GM15510 (cell line): Measurements from ENCODE around the gene MAD1L1.

ENCODE experiments used
- POLR2A ChIP-seq: IDR thresholded peaks from 3 replicates; pipeline ENCODE4 v1.6.1; 2011; ENCODE audit warnings: borderline replicate concordance; ENCODE audit not compliant: insufficient read length; ENCODE audit errors: extremely low read depth

Gene MAD1L1

DNA sequence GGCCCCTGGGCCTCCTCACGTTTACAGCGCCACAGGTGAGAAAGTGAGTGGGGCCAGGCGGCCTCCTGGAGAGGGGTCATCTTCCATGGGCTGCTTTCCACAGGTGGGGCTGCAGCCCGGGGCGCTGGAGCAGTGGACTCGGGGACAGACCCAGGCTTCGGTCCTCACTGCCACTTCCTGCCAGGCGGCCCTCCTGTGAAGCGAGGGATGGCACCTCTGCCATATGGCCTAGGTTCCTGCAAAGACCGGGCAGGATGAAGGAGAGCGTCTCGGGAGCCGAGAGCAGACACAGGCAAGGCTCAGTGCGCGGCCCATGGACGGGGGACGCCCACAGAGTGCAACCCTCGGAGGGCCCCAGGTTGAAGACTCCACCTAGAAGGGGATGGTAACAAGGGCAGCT, 106.8 kb downstream of the MAD1L1 start:
- TF ChIP-seq POLR2A: no peak

DNA sequence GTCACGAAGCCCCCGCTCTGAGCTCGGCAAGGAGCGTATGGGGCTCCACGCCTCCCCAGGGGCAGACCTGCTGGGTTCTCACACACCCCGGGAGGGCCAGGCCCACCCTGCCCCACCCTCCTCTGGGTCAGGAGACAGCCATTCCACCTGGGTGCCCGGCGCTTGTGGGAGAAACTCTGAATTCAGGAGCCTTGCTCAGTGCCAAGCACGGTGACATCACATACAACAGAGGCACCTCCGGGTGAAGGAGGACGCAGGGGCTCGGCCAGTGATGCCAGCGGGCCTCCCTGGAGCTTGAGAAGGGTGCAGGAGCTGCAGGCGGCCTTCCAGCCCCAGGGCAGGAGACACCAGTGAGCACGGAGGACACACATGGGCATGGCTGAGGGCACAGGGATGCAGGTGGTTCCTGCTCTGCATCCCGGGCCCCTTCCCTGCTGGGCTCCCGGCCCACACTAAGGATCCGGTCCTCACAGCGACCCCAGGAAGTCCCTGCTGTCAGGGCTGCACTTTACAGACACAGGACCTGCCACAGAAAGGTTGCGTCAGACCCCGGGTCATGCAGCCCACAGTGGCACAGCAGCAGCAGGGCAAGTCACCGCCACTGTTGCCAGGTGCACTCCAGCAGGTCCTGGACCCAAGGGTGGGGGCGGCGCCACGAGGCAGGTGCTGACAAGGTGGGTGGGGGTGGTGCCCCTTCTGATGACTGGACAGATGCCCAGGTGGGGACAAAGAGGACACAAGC, 108.0 kb downstream of the MAD1L1 start:
- no peak for TF ChIP-seq POLR2A

DNA sequence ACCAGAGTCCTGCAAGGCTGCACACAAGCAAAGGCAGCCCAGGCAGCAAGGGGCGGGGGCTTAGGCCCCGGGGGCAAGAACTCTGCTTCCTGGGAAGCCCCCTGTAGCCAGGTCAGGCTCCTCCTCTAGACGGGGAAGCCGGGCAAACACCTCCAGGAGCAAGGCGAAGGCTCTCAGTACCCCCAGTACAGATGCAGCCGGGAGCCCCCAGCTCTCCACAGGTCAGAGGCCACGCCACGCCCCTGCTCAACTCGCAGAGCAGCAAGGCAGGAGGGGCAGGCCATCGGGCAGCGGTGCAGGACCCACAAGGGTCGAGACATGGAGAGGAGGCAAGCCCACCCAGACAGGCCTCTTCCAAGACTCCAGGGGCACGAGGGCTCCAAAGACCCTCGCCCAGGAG, 108.8 kb downstream of the MAD1L1 start:
- no peak for TF ChIP-seq POLR2A

DNA sequence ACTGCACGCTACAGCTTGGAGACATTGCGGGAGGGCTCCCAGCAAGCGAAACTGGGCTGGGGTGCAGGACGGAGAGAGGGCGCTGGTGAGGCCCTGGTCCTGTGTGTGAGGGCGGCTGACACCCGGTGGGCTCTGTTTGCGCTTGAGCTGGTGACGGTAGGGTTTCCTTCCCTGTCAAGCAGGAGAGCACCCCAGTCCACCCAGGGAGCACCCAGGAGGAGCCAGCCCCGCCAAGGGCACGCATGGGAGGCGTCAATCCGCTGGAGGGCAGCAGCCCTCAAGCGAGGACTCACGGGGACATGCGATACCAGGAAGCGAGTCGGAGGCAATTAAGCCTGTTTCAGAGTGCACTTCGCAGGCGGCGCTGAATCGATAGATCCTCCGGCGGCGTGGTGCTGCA, 109.4 kb downstream of the MAD1L1 start:
- no peak for TF ChIP-seq POLR2A

DNA sequence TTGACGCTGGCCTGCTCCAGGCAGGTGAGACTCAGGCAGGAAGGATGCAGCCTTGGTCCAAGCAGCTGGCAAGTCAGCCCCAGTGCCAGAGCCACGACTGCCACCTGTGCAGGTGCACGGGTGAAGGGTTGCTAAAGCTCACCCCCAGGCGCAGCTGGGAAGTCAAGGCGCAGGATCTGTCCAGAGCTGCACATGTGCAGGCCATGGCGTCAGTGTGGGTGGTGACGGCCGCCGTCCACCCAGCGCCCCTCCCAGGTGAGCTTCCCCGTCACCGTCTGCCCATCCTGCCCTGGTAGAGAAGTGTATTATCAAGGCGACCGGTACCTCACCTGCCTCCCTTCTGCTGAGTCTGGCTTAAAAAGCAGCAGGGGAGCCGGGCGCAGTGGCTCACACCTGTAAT, 110.1 kb downstream of the MAD1L1 start:
- TF ChIP-seq POLR2A: no peak

DNA sequence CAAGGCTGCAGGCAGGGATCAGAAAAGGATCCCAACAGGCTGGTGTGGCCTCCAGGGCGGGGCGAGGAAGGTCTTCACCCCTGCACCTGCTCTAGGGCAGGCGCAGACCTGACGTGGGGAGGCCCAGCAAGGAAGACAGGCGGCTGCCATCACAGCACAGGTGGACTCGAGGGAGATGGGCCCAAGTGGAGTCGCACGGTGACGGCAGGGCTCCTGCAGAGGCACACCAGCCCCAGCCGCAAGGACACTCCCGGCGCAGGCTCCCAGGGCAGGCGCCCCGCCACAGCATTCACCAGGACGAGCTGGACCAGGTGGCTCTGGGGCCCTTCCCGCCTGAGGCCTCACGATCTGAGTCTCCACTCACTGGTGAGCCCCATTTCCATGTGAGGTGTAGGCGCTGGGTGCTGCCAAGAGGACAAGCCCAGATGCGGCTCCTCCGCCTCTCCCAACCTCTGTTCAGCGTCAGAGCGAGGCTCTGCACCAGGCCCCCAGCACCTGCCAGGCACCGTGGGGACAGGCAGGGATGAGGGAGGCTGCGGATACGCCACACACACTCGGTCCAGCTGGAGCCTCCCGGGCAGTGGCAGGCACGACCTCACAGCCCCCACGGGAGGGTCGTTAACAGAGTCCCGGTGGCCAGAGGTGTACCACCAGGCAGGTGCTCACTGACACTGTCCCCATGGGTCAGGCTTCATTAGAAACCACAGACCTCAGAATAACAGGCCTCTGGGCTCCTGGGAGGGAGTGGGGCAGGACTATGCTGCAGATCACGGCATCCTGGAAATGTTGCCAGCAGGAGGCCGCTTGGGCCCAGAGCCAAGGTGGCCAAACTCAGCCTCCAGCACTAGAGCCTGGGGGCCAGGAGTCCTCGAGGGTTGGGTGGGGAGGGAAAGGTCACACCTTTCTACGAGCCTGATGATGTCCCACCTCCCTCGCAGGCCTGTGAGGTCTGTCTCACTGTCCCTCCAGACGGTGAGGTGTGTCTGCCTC, 111.6 kb downstream of the MAD1L1 start:
- no peak for TF ChIP-seq POLR2A

DNA sequence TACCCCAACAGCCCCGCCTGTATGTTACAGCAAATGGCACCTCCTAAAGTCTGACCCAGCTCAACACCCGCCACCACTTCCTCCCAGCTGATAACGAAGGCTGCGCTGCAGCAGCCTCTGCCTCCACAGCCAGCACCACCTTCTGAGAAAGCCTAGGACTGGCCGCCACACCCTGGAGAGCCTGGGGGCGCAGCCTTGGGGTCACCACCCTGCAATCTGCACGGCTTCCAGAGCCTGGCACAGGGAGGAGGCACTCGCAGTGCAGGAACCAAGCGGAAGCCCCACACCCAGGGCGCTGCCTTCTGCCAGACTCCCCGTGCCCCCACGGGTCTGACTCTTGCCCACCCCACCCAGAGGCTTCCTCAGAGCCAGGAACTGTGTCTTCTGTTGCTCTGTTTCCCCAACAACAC, 112.5 kb downstream of the MAD1L1 start:
- no peak for TF ChIP-seq POLR2A

DNA sequence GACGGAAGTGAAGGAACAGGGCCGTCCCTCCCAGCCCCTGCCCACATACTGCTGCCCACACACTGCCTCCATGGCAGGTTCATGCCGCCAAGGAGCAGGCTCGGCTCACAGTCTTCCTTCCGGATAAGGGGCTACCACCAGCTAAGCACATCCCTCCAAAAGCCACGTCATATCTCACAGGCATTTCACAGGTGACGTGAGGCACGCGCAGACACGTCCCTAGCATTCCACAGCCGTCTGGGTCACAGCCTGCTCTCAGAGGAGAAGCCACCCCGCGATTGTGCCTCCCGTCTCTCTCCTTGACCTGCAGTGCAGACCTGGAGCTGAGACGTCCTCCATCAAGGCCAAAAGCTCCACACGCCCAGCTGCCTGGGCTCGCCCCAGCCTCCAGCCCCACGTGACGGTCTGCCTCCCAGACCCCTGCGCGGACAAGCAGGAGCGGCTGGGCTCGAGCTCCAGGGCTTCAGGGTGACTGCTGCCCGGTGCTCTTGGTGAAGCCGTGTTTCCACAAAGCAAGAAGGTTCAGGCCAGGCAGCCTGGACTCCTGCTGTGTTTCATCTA, 114.0 kb downstream of the MAD1L1 start:
- TF ChIP-seq POLR2A: no peak

DNA sequence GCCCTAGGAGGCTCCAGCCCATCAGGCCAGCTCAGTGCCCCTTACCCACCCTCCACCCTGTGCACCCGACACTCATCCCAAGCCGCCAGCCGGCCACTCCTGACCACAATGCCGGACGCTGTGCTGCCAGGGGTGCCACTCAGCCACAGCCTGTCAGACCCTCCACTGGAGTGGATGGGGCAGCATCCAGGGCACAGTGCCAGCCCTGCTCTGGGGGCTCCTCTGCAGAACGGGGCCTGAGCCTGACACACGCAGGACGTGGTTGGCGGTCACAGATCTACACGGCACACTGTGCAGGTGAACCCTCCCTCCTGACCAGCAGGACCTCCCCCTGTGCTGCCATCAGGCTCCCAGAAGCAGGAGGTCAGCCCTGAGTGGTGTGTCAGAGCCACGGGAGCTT, 114.7 kb downstream of the MAD1L1 start:
- no peak for TF ChIP-seq POLR2A

DNA sequence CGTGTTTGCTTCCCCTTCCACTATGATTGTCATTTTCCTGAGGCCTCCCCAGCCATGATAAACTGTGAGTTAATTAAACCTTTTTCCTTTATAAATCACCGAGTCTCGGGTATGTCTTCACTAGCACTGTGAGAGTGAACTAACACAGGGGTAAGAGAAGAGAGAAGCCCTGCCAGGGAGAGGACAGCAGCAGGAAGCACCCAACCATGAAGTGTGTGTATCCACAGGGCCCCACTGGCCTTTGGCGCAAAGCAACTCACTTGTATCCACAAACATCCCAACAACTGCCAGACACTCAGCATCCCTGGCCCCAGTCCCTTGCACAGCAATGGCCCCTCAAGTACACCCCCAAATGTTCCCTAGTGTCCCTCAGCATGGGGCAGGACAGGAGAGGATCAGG, 115.1 kb downstream of the MAD1L1 start:
- TF ChIP-seq POLR2A: no peak

DNA sequence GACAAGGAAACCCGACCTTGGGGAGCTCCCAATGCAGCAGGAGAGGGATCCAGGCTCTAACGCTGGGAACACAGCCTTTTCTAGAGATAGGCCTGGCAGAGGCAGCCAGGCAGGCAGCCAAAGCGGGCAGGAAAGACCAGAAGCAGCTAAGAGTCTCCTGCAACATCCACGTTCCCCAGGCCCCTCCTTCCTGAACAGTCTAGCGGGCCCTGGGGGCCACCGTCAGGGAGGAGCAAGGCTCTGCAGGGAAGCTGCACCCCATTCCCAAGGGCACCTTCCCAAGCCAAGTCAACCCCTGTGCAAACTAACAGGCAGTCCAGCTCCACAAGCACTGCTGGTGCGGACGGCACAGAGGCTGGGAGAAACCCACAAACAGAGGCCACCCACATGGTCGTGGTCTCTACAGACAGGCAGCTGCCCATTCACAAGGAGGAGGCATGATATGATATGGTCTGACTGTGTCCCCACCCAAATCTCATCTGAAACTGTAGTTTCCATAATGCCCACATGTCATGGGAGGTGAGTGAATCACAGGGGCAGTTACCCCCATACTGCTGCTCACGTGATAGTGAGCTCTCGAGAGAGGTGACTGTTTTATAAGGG, 115.7 kb downstream of the MAD1L1 start:
- no peak for TF ChIP-seq POLR2A

DNA sequence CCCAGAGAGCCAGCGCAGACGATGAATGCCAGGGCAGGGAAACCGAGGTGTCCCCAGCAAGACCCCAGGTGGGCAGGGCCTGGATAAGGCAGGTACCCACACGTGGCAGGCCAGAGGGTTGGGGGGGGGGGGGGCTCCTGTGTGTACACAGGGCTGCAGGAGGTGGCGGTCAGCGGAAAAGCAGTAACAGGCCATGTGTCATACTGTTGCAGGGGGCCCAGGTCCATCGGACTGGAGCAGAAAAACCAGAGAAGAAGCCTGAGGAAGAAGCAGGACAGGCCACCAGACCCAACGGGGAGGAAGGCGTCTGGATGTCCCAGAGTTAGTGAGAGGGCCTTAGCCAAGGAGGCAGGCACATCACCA, 116.3 kb downstream of the MAD1L1 start:
- no peak for TF ChIP-seq POLR2A

DNA sequence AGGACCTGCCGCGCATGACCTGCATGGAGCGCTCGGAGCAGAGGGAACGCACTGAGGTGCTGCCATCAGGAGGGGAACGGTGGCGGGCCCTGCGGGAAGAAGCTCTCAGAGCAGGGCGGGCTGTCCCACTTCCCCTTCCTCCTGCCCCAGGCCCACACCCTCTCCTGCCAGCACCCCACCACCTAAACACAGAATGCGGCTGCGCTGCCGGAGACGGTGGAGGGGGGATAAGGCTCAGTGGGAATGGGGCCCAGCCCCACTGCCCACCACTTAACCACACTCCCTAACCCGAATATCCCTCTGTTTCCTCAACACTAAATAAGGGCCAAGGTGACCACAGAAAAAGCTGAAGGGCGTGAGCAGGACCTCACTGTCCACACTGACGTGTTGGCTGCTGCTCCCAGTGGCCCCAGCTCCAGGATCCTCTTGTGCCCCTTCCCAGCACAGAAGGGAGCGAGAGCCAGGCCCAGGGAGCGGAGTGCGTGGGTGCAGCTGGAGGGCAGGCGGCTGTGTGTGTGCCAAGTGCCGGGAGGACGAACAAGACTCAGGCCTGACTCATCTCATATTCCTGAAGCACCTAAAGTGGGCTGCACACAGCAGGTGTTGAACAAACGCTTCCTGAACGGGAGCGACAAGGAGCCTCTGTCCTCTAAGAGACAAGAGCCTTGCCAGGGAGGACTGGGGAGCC, 116.8 kb downstream of the MAD1L1 start:
- TF ChIP-seq POLR2A: no peak

DNA sequence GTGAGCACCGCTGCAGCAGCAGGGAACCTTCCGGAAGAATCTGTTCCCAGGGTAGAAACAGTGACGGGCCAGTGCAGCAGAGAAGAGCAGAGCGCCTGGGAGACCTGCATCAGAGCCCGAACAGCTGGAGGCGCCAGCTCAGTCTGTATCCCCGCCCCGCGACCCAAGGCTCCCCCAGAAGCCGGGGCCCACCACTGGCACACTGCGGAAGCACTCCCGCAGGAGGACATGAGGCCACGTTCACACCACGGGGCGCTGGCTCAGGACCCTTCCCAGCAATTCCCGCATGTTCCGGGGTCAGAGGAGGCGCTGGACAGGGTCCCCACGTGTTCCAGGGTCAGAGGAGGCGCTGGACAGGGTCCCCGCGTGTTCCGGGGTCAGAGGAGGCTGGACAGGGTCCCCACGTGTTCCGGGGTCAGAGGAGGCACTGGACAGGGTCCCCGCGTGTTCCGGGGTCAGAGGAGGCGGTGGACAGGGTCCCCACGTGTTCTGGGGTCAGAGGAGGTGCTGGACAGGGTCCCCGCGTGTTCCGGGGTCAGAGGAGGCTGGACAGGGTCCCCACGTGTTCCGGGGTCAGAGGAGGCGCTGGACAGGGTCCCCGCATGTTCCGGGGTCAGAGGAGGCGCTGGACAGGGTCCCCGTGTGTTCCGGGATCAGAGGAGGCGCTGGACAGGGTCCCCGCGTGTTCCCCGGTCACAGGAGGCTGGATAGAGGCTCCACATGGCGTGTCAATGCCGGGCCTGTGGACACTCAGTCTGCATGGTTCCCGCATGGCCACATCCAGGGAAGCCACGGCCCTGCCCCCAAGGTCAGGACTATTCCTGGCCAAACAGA, 117.6 kb downstream of the MAD1L1 start:
- no peak for TF ChIP-seq POLR2A
